Upper lobe of left lung (tissue), 6 donors: ENCODE results near the gene MSI2. TPM values are rescaled to one million over a fixed set of nuclear protein-coding genes. Genes with fewer than 3 reads are reported as not detected.

Experiments
- ATAC-seq, 2 donors: fragments of 200-7000 bp; cut with Tn5 transposase; one replicate each; pipeline ENCODE4 v1.9.1; 2022; ENCODE audit warnings: mild to moderate bottlenecking in 2 of 2, moderate library complexity in 2 of 2; ENCODE audit not compliant: low FRiP score in 2 of 2
- DNase-seq, 2 donors: peaks; one replicate each; pipeline ENCODE4 v3.0.0-alpha.2; 2019 to 2020
- H3K27ac ChIP-seq, 4 donors: fragments of 200-600 bp; sonication (generic); one replicate each; pipeline ENCODE4 v1.5.1; 2016 to 2019
- H3K27me3 ChIP-seq, 4 donors: fragments of 200-600 bp; sonication (generic); one replicate each; pipeline ENCODE4 v1.5.1; 2017 to 2019
- H3K36me3 ChIP-seq, 4 donors: fragments of 200-600 bp; sonication (generic); one replicate each; pipeline ENCODE4 v1.5.1; 2016 to 2019
- H3K4me1 ChIP-seq, 4 donors: fragments of 200-600 bp; sonication (generic); one replicate each; pipeline ENCODE4 v1.5.1; 2018 to 2019
- H3K4me3 ChIP-seq, 4 donors: fragments of 200-600 bp; sonication (generic); one replicate each; pipeline ENCODE4 v1.5.1; 2017 to 2019; ENCODE audit warnings: mild to moderate bottlenecking in 2 of 4, moderate library complexity in 1 of 4
- H3K9me3 ChIP-seq, 4 donors: fragments of 200-600 bp; sonication (generic); one replicate each; pipeline ENCODE4 v1.5.1; 2018 to 2019
- EP300 ChIP-seq, 4 donors: sonication (generic); formaldehyde crosslinking; IDR thresholded peaks; one replicate each; pipeline ENCODE4 v1.5.1; 2017; ENCODE audit warnings: antibody characterized with exemption in 4 of 4, control low read depth in 2 of 4
- POLR2A ChIP-seq, 4 donors: fragments of 450-650 bp; IDR thresholded peaks; one replicate each; pipeline ENCODE4 v1.5.1; 2016 to 2017; ENCODE audit warnings: antibody characterized with exemption in 4 of 4, mild to moderate bottlenecking in 2 of 4
- POLR2AphosphoS5 ChIP-seq, 2 donors: sonication (generic); formaldehyde crosslinking; IDR thresholded peaks; one replicate each; pipeline ENCODE4 v1.5.1; 2017; ENCODE audit warnings: antibody characterized with exemption in 2 of 2
- WGBS, 2 donors: methylation state at CpG; one replicate each; pipeline ENCODE4 v1.1.5; 2017 to 2018; 5-methylcytosine and 5-hydroxymethylcytosine counted together
- total RNA-seq, 6 donors: library from RNA; depleted of rRNA in 4 of 6; stranded (reverse); fragments of >200 nt in 4 of 6; gene quantifications; one replicate each; pipeline versions ENCODE4 v1.1.0 to v1.2.1, GENCODE V29; 2016 to 2021
- TF ChIP-seq, protein P1 (sequence below), 6 experiments: fragments of 450-650 bp in 4 of 6; fragments of 200-600 bp in 2 of 6; sonication (generic) in 2 of 6; IDR thresholded peaks; one replicate each; pipeline ENCODE4 v1.5.1; 2016 to 2019; ENCODE audit warnings: antibody characterized with exemption in 6 of 6
- donor health status: DM: no; HTN: no; CAD: no; lungs with moderate emphysema.
- donor health status: DM: no; HTN: yes; CAD: no; lungs with severe emphysema.

The MSI2 gene
- total RNA-seq, 6 donors from 2014 or later: 20.1 to 44.0 (median 32.2) TPM

GRCh38 chr17:57349541-57350247, 93.4 kb downstream of the MSI2 start:
- ATAC-seq (no peak), DNase-seq (no peak)
- Histone ChIP-seq H3K27me3 (no peaks in the 10 kb centered on the region), H3K9me3 (no peaks in the 10 kb centered on the region), H3K27ac (no peak overlapping the region), H3K4me3 (no peak overlapping the region), H3K36me3 (peaks cover 0 to 3% (median 0%) of the 10 kb centered on the region in 4 donors), H3K4me1 (no peaks in the 10 kb centered on the region)
- 77 to 82% methylated on average over 3 of the region's 3 CpGs for WGBS, 2 donors
- no peak for TF ChIP-seq EP300 (IDR thresholded peaks at IDR 0.05)
- TF ChIP-seq, protein P1, sequence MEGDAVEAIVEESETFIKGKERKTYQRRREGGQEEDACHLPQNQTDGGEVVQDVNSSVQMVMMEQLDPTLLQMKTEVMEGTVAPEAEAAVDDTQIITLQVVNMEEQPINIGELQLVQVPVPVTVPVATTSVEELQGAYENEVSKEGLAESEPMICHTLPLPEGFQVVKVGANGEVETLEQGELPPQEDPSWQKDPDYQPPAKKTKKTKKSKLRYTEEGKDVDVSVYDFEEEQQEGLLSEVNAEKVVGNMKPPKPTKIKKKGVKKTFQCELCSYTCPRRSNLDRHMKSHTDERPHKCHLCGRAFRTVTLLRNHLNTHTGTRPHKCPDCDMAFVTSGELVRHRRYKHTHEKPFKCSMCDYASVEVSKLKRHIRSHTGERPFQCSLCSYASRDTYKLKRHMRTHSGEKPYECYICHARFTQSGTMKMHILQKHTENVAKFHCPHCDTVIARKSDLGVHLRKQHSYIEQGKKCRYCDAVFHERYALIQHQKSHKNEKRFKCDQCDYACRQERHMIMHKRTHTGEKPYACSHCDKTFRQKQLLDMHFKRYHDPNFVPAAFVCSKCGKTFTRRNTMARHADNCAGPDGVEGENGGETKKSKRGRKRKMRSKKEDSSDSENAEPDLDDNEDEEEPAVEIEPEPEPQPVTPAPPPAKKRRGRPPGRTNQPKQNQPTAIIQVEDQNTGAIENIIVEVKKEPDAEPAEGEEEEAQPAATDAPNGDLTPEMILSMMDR (IDR thresholded peaks at IDR 0.05): no peak
- TF ChIP-seq POLR2A (IDR thresholded peaks at IDR 0.05): no peak
- TF ChIP-seq POLR2AphosphoS5 (IDR thresholded peaks at IDR 0.05): no peak

DNA sequence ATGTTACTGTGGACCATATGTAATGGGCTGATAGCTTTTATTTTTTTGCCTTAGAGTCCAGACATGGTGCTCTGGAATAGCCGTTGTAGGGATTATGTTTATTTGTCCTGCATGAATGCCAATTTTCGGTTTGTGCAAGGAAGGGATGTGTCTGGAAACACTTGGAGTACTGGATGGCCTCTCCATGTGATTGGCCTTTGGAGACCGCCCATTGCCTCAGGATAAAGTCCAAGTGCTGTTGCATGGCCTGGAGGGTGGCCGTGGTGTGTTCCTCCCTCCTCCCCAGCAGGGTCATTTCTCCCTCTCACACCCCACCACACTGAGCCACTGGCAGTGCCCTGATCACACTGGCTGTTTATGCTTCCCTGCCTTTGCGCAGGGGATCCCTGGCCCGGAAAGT, 93.9 kb downstream of the MSI2 start:
- Histone ChIP-seq H3K36me3 (peaks cover 0 to 3% (median 0%) of the 10 kb centered on the region in 4 donors), H3K4me1 (no peaks in the 10 kb centered on the region), H3K4me3 (no peak overlapping the region), H3K9me3 (no peaks in the 10 kb centered on the region), H3K27ac (no peak overlapping the region), H3K27me3 (no peaks in the 10 kb centered on the region)
- WGBS, 2 donors: 70 to 79% methylated on average over 5 to 6 of the region's 6 CpGs
- DNase-seq (no peak), ATAC-seq (peak in 1 of 2 donors; percentile 63)
- peak in 1 of 2 donors; percentile 13 for TF ChIP-seq POLR2AphosphoS5 (IDR thresholded peaks at IDR 0.05)
- TF ChIP-seq, protein P1 (IDR thresholded peaks at IDR 0.05): no peak

DNA sequence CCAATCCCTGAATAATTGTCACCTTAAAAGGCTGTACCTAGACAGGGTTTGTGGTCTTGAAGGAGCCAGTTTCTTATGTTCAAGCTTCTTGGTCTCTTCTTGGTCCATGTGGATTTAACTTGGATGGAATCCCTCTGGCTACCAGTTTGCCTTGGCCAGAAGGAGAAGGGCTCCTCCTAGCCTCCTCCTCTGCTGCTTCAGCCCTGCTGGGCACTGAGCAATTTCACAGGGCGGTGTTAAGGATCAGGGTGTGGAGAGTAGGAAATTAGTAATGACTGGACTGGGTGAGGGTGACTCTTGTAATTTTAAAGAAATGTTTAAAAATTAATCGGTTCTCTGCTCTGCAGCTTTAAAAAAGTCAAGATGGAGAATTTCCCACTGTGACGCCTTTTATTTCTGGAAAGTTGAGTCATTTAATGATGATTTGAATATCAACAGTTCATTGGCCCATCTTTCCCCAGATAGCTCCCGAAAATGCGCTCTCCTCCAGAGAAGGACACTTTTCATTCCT, 96.4 kb downstream of the MSI2 start:
- 91 to 97% methylated on average over 5 of the region's 5 CpGs for WGBS, 2 donors
- no peak overlapping the region for H3K4me3 ChIP-seq
- H3K27me3 ChIP-seq: no peaks in the 10 kb centered on the region
- ATAC-seq (peak in 1 of 2 donors; percentile 35), DNase-seq (no peak)
- H3K36me3 ChIP-seq: peaks cover 0 to 3% (median 0%) of the 10 kb centered on the region in 4 donors
- H3K9me3 ChIP-seq: no peaks in the 10 kb centered on the region
- peaks cover 6 to 12% (median 7%) of the 10 kb centered on the region in 4 donors for H3K4me1 ChIP-seq
- TF ChIP-seq POLR2A (IDR thresholded peaks at IDR 0.05) (no peak), POLR2AphosphoS5 (IDR thresholded peaks at IDR 0.05) (no peak), EP300 (IDR thresholded peaks at IDR 0.05) (no peak)
- TF ChIP-seq, protein P1 (IDR thresholded peaks at IDR 0.05): no peak
- H3K27ac ChIP-seq: no peak overlapping the region

DNA sequence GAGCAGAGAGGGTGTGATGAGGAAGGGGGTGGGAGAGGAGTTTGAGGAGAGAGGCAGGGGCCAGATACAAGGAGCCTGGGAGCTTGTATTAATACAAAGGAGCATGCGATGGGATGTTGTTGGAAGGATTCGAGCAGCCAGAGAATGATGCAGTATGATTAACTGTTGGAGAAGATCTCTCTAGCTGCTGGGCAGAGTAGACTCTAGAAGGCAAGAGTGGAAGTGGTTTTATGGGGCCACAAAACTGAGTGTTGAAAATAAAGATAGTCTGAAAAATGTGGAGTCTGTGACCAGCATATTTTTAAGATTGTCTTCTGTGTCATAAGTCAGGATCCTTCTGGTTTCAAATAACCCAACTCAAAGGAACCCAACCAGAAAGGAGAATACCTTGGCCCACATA, 98.3 kb downstream of the MSI2 start:
- no peak for ATAC-seq
- no peaks in the 10 kb centered on the region for H3K36me3 ChIP-seq
- no peak for DNase-seq
- peaks cover 6 to 16% (median 10%) of the 10 kb centered on the region in 4 donors for H3K4me1 ChIP-seq
- 80 to 88% methylated on average over 2 of the region's 2 CpGs for WGBS, 2 donors
- H3K27ac ChIP-seq: no peak overlapping the region
- H3K4me3 ChIP-seq: no peak overlapping the region
- no peaks in the 10 kb centered on the region for H3K9me3 ChIP-seq
- H3K27me3 ChIP-seq: no peaks in the 10 kb centered on the region
- TF ChIP-seq, protein P1 (IDR thresholded peaks at IDR 0.05): no peak
- no peak for TF ChIP-seq EP300 (IDR thresholded peaks at IDR 0.05)
- TF ChIP-seq POLR2AphosphoS5 (IDR thresholded peaks at IDR 0.05): no peak
- no peak for TF ChIP-seq POLR2A (IDR thresholded peaks at IDR 0.05)
